Hematopoietic multipotent progenitor cell treated with erythropoietin and hydrocortisone succinate and interleukin-3 and kit ligand, for 17 days (in vitro differentiated cells): ENCODE data around the gene MAP3K5.

Source experiments
- DNase-seq: peaks from one replicate; pipeline ENCODE4 v3.0.0-alpha.2; 2015; ENCODE audit warnings: low spot score

The MAP3K5 gene

GRCh38 chr6:136511926-136512325 lies 280.4 kb downstream of the MAP3K5 start:
- no peak for DNase-seq

- no peak for DNase-seq
Measured at GRCh38 chr6:136511397-136511796, 280.9 kb downstream of the MAP3K5 start.

DNA sequence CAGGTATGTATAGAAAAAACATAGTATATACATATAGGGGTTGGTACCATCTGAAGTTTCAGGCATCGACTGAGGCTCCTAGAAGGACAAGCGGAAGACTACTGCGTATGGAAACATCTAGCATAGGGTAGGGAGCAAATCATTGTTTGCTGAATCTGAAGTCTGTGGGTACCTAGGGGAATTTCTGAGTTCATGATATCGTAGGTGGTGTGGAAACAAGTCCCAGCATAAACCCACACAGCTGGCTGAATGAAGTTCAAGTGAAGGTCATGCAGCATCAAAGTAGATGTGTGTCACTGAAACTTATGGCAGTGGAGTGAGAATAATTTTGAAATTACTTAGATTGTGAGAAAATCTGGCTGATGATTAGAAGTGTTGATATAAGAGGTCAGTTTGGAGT lies 281.5 kb downstream of the MAP3K5 start:
- no peak for DNase-seq

- no peak for DNase-seq
Measured at GRCh38 chr6:136510299-136510698, 282.0 kb downstream of the MAP3K5 start.

DNA sequence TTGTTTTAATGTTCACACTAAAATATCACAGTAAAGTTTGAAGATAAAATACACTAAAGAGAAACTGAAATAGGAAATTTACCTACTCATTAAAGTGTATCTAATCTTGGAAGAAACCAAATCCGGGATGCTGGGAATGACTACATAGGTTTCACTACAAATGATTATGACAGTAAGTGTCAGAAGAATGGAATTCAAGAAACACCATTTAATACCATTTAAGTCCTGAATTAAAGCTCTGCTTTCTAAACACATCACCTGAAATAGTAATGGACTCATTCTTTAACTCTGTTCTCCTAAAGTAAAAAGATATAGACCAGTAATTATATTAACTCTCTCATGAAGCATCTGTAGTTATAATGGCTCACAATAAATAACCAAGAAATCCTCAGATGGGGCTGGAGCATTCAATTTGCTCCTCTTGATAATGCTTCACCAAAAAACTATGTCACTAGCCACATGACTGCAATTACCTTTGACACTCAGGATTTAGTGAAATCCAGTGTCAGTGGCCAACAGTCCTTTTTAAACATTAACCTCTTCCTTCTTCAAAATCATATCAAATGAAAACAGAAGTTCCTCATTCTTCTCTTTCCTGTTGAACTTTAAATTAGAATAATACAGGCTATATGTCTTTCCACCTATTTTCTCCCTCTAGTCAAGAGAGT lies 283.4 kb downstream of the MAP3K5 start:
- DNase-seq = no peak
